GM18526 (cell line): ENCODE results near the gene TUBB6.

Source experiments
- POLR2A ChIP-seq: IDR thresholded peaks from 3 replicates; pipeline ENCODE4 v1.6.1; 2011; ENCODE audit not compliant: insufficient read length; ENCODE audit errors: extremely low read depth

The TUBB6 gene

GRCh38 chr18:12304351-12305210, 3.5 kb upstream of the TUBB6 start:
- TF ChIP-seq POLR2A: no peak

DNA sequence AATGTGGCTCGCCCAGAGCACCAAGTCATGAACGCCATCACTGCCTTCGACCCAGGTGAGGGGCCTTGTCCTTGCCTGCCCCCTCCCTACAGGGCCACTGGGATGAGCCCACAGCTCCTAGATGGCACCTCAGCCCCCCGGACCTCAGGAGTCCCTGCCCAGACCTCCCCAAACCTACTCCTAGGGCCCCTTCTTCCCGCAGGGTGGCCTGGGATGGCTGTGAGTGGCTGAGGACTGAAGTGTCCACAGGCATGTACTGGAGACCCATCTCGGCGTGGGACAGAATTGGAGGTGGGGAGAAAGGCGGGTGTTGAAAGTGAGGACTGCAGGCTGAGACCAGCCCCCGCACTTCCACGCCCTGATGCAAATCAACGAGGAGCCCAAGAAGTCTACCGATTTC, 2.8 kb upstream of the TUBB6 start:
- no peak for TF ChIP-seq POLR2A

- no peak for TF ChIP-seq POLR2A
Observed at GRCh38 chr18:12305930-12306629, 2.0 kb upstream of the TUBB6 start.

- no peak for TF ChIP-seq POLR2A
Observed at GRCh38 chr18:12306752-12307700, 1.0 kb upstream of the TUBB6 start.

DNA sequence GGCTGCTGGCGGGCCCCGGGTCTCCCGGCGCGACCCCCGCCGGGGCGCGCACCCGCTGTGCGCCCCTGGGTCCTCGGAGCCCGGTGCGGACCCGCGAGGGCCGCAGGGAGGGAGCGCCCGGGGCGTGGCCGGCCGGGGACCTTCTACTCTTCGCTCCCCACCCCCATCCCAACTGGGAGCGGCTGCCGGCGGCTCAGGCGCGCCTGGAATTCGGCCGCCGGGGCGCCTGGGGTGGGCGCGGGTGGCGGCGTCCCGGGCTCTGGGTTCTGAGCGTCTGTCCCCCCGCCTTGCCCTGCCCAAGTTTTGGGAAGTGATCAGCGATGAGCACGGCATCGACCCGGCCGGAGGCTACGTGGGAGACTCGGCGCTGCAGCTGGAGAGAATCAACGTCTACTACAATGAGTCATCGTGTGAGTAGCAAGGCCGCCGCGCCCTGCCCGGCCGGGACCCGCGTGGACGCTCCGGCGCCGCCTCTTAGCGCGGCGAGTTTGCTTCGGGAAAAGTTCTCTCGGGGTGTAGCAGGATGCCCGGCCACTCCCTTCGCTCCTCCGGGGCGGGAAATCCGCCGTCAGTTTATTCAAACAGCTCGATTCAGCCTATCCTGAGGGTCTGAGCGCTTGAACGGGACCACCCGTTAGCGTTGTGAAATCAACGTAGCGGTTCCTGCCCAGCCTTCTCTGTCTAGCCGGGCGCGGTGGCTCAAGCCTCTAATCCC, 502 bp downstream of the TUBB6 start:
- TF ChIP-seq POLR2A: no peak

DNA sequence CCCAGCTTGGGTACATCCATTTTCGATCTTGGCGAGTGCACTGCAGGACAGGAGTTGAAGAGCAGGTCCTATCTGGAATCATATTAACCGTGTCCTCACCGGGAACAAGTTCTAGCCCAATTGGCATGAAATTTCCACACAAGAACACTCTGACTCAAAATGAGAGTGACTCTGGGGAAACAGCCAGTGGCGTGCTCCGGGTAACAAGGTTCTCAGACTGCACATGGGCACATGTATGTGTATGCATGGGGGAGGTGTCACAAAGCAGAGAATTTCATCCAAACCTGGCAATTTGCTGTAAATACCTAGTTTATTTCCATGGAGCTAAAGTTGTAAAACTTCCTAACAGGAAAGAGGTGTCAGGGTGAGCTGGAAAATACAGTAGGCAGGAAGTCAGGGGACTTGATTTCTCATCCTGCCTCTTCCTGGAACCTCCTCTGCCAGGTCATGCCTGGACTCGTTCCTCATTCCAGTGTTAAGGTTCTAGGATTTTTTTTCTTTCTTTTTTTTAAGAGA, 1.7 kb downstream of the TUBB6 start:
- TF ChIP-seq POLR2A: no peak

- no peak for TF ChIP-seq POLR2A
Observed at GRCh38 chr18:12310762-12311161, 2.7 kb downstream of the TUBB6 start.

- TF ChIP-seq POLR2A: no peak
Observed at GRCh38 chr18:12312976-12313375, 4.9 kb downstream of the TUBB6 start.

DNA sequence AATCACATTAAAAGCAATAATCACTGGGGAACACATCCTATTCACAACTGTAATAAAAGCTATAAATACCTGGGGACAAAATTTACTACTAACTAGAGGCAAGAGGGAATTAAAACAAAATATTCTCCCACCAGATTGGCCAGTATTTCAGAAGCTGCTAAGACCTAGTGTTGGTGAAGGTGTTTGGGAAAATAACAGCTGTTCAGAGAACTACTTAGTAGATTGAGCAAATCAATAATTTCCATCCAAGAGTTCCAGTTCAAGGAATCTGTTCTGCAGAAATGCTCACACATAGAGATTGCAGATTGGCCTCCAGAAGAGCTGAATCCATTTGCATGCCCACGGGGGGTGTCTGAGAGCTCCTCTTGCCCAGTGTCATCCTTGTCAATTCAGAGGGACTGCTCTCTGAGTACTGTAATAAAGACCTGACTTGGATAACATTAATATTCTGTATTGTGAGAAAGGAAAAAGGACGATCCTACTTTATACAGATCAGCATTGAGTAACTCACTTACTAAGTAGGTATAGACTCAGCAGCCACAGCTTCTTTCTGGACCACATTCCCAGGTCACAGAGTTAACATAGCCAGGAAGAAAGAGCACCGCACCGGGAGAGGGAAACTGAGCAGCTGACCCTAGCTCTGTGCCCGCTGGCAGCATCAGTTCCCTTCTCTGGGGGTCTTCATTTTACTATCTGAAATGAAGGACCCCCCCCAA, 5.6 kb downstream of the TUBB6 start:
- TF ChIP-seq POLR2A: no peak

DNA sequence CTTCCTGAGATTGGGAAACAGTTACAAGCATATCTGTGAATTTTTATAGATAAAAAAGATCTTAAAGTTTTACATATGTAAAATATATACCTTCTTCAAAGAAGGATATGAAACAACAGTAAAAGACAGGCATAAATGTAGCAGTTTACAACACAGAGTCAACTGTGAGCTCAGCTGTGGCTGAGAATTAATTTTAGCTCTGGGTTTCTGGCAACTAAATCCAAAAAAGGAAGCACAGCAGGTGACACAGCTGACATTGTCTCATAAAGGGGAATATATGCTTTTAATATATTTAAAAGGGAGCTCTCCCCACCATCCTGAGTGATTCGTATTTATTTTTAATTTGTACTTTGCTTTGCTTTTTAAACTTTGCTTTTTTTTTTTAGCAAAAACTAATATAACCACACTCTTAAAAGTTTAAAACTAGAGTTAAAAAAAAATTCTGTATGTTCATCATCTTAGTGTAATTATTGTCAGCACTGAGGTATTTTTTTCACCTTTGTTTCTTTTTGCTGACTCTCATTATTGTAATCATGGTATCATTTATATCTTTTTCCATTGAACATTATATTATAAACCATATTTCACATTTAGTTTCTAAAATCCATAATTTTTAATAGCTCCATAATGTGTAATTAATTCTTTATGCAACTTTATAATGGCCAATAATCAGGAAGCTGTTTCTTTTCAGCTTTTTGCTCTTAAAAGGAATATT, 6.7 kb downstream of the TUBB6 start:
- no peak for TF ChIP-seq POLR2A

GRCh38 chr18:12315490-12315889, 7.4 kb downstream of the TUBB6 start:
- no peak for TF ChIP-seq POLR2A

- no peak for TF ChIP-seq POLR2A
Observed at GRCh38 chr18:12315911-12316310, 7.9 kb downstream of the TUBB6 start.

GRCh38 chr18:12317664-12318333, 9.8 kb downstream of the TUBB6 start:
- TF ChIP-seq POLR2A: no peak
